WTC11 (cell line): Measurements from ENCODE around the gene FNBP1L. TPM values are rescaled to one million over a fixed set of nuclear protein-coding genes. Genes with fewer than 3 reads are reported as not detected.

Experiments
- ATAC-seq: fragments of 200-7000 bp; cut with Tn5 transposase; 2 replicates; pipeline ENCODE4 v1.10.0; 2021; ENCODE audit warnings: mild to moderate bottlenecking, moderate library complexity
- CTCF ChIA-PET: fragments of 300-600 bp; sonication (Branson Sonifier 250); formaldehyde crosslinking; loops from one replicate; lab custom pipeline; 2021; ENCODE audit warnings: antibody characterized with exemption; lab: Charles Lee
- POLR2A ChIA-PET: fragments of 350-600 bp; sonication (Branson Sonifier 250); formaldehyde crosslinking; loops from one replicate; lab custom pipeline; 2021; ENCODE audit warnings: antibody characterized with exemption; lab: Charles Lee
- DNase-seq: peaks from one replicate; pipeline ENCODE4 v3.0.0; 2021; ENCODE audit warnings: low spot score
- H3K27ac Mint-ChIP-seq: 2 replicates; pipeline ENCODE4 v1.8.0; 2021; ENCODE audit warnings: mixed read lengths
- H3K27me3 Mint-ChIP-seq: 2 replicates; pipeline ENCODE4 v1.8.0; 2021; ENCODE audit warnings: low read depth, mild to moderate bottlenecking, moderate library complexity, mixed read lengths
- H3K36me3 Mint-ChIP-seq: 2 replicates; pipeline ENCODE4 v1.8.0; 2021; ENCODE audit warnings: mixed read lengths
- H3K4me1 Mint-ChIP-seq: 2 replicates; pipeline ENCODE4 v1.8.0; 2022; ENCODE audit warnings: mixed read lengths
- H3K4me3 Mint-ChIP-seq: 2 replicates; pipeline ENCODE4 v1.8.0; 2021; ENCODE audit warnings: mild to moderate bottlenecking, moderate library complexity, mixed read lengths
- H3K9me3 Mint-ChIP-seq: 2 replicates; pipeline ENCODE4 v1.8.0; 2021; ENCODE audit warnings: mixed read lengths
- AFF4 ChIP-seq: sonication (generic); formaldehyde crosslinking; IDR thresholded peaks from 2 replicates; pipeline ENCODE4 v1.8.1; 2023; ENCODE audit warnings: mild to moderate bottlenecking, missing genetic modification reagents, borderline replicate concordance
- ATF2 ChIP-seq: sonication (generic); formaldehyde crosslinking; IDR thresholded peaks from 2 replicates; pipeline ENCODE4 v1.8.1; 2022; ENCODE audit warnings: low read depth, missing genetic modification reagents, borderline replicate concordance
- CBFB ChIP-seq: sonication (generic); formaldehyde crosslinking; IDR thresholded peaks from 2 replicates; pipeline ENCODE4 v1.8.1; 2022; ENCODE audit warnings: mild to moderate bottlenecking, low read depth, missing genetic modification reagents
- CDX4 ChIP-seq: fragments of 250-450 bp; sonication (Bioruptor Pico); IDR thresholded peaks from 2 replicates; pipeline ENCODE4 v1.9.0; 2021; ENCODE audit warnings: moderate library complexity, mild to moderate bottlenecking, inconsistent platforms, borderline replicate concordance
- CREB1 ChIP-seq: sonication (generic); formaldehyde crosslinking; IDR thresholded peaks from 2 replicates; pipeline ENCODE4 v1.8.0; 2023; ENCODE audit warnings: mild to moderate bottlenecking, missing genetic modification reagents
- CTCF ChIP-seq: fragments of 200-600 bp; IDR thresholded peaks from 2 replicates; pipeline ENCODE4 v1.8.0; 2022; ENCODE audit warnings: antibody characterized with exemption
- E2F1 ChIP-seq: sonication (generic); formaldehyde crosslinking; IDR thresholded peaks from 2 replicates; pipeline ENCODE4 v1.8.0; 2022; ENCODE audit warnings: mild to moderate bottlenecking, missing genetic modification reagents
- EMX1 ChIP-seq: fragments of 250-450 bp; sonication (Bioruptor Pico); IDR thresholded peaks from 2 replicates; pipeline ENCODE4 v1.8.0; 2021; ENCODE audit warnings: mild to moderate bottlenecking
- GRHL2 ChIP-seq: fragments of 250-450 bp; sonication (Bioruptor Pico); IDR thresholded peaks from 2 replicates; pipeline ENCODE4 v1.8.0; 2022; ENCODE audit warnings: mild to moderate bottlenecking, moderate library complexity; ENCODE audit not compliant: insufficient replicate concordance, severe bottlenecking
- HMGA2 ChIP-seq: fragments of 250-450 bp; sonication (Bioruptor Pico); IDR thresholded peaks from 2 replicates; pipeline ENCODE4 v1.4.0; 2021; ENCODE audit warnings: mild to moderate bottlenecking, moderate library complexity
- IRF2 ChIP-seq: sonication (generic); formaldehyde crosslinking; IDR thresholded peaks from 2 replicates; pipeline ENCODE4 v1.8.0; 2022; ENCODE audit warnings: low read depth, missing genetic modification reagents, borderline replicate concordance
- KAT7 ChIP-seq: sonication (generic); formaldehyde crosslinking; IDR thresholded peaks from 2 replicates; pipeline ENCODE4 v1.8.1; 2023; ENCODE audit warnings: missing genetic modification reagents, mild to moderate bottlenecking, borderline replicate concordance
- MXD4 ChIP-seq: fragments of 250-450 bp; sonication (Bioruptor Pico); IDR thresholded peaks from 2 replicates; pipeline ENCODE4 v1.8.0; 2021; ENCODE audit warnings: mild to moderate bottlenecking, moderate library complexity, borderline replicate concordance
- NFATC4 ChIP-seq: fragments of 250-450 bp; sonication (Bioruptor Pico); IDR thresholded peaks from 2 replicates; pipeline ENCODE4 v1.9.0; 2021; ENCODE audit warnings: mild to moderate bottlenecking
- PRDM15 ChIP-seq: sonication (generic); formaldehyde crosslinking; IDR thresholded peaks from 2 replicates; pipeline ENCODE4 v1.8.0; 2022; ENCODE audit warnings: missing genetic modification reagents
- PRRX2 ChIP-seq: fragments of 250-450 bp; sonication (Bioruptor Pico); IDR thresholded peaks from 2 replicates; pipeline ENCODE4 v1.8.0; 2021; ENCODE audit warnings: mild to moderate bottlenecking
- RORB ChIP-seq: fragments of 250-450 bp; sonication (Bioruptor Pico); IDR thresholded peaks from 2 replicates; pipeline ENCODE4 v1.9.0; 2021; ENCODE audit warnings: mild to moderate bottlenecking
- ZBTB21 ChIP-seq: sonication (generic); formaldehyde crosslinking; IDR thresholded peaks from 2 replicates; pipeline ENCODE4 v1.8.1; 2023; ENCODE audit warnings: mild to moderate bottlenecking, missing genetic modification reagents, borderline replicate concordance
- ZMAT4 ChIP-seq: fragments of 250-450 bp; sonication (Bioruptor Pico); IDR thresholded peaks from 2 replicates; pipeline ENCODE4 v1.9.0; 2021; ENCODE audit warnings: mild to moderate bottlenecking
- ZNF232 ChIP-seq: sonication (generic); formaldehyde crosslinking; IDR thresholded peaks from 2 replicates; pipeline ENCODE4 v1.8.0; 2022; ENCODE audit warnings: mild to moderate bottlenecking, missing genetic modification reagents
- ZNF425 ChIP-seq: fragments of 250-450 bp; sonication (Bioruptor Pico); conservative IDR thresholded peaks from 2 replicates; pipeline ENCODE4 v1.9.0; 2021; ENCODE audit warnings: mild to moderate bottlenecking
- total RNA-seq: library from RNA; stranded (reverse); gene quantifications from 3 replicates; pipeline ENCODE4 v1.2.3, GENCODE V29; 2021

FNBP1L gene
- total RNA-seq, 1 experiment from 2014 or later, result 79.1 TPM

- TF ChIP-seq PRDM15 (CRISPR knock-in tag) (no peak), EMX1 (CRISPR knock-in tag) (no peak), CTCF (no peak), E2F1 (no peak), ZNF232 (CRISPR knock-in tag) (no peak), PRRX2 (no peak), KAT7 (no peak), ZBTB21 (CRISPR knock-in tag) (no peak), AFF4 (CRISPR knock-in tag) (no peak), GRHL2 (CRISPR knock-in tag) (no peak), ZMAT4 (CRISPR knock-in tag) (no peak), IRF2 (CRISPR knock-in tag) (no peak), CDX4 (no peak)
These were observed 111.1 kb downstream of the FNBP1L start (continued) for GRCh38 chr1:93559045-93559444.

GRCh38 chr1:93559695-93560094, 111.8 kb downstream of the FNBP1L start:
- Mint-ChIP-seq H3K4me1 (no peaks in the 10 kb centered on the region), H3K27ac (no peak overlapping the region), H3K27me3 (no peaks in the 10 kb centered on the region), H3K36me3 (peaks cover 42% of the 10 kb centered on the region), H3K9me3 (peaks cover 6% of the 10 kb centered on the region; the same call in 1 of the 2 replicates), H3K4me3 (no peak overlapping the region)
- ChIA-PET CTCF (no interaction called here), POLR2A (no interaction called here)
- DNase-seq, result no peak
- no peak for ATAC-seq
- TF ChIP-seq ZNF425 (no peak), CBFB (CRISPR knock-in tag) (no peak), HMGA2 (CRISPR knock-in tag) (no peak), RORB (no peak), CREB1 (no peak), MXD4 (CRISPR knock-in tag) (no peak), ATF2 (CRISPR knock-in tag) (no peak), NFATC4 (no peak)
